SK-N-SH (cell line): ENCODE measurements around the gene EFCC1. TPM values are rescaled to one million over a fixed set of nuclear protein-coding genes. Genes with fewer than 3 reads are reported as not detected.

Experiments
- CTCF ChIA-PET: fragments of 300-600, 350-600 bp; formaldehyde crosslinking; extraction: SDS; loops from one replicate; lab custom pipeline; 2021; lab: Yijun Ruan, JAX
- POLR2A ChIA-PET: fragments of 350-600 bp; sonication (Branson Sonifier 250); formaldehyde crosslinking; extraction: SDS; loops from one replicate; lab custom pipeline; 2020; ENCODE audit warnings: antibody characterized with exemption, inconsistent platforms; lab: Yijun Ruan, JAX
- DNase-seq: peaks from one replicate; pipeline ENCODE4 v3.0.0; 2012
- H2AFZ ChIP-seq: fragments of 200-600 bp; sonication (generic); 2 replicates; pipeline ENCODE4 v1.8.1; 2016; ENCODE audit warnings: antibody characterized with exemption, mild to moderate bottlenecking, low read depth
- H3F3A ChIP-seq: fragments of 200-600 bp; sonication (generic); replicated peaks from 2 replicates; pipeline ENCODE3; 2016; ENCODE audit warnings: antibody characterized with exemption, mild to moderate bottlenecking; ENCODE audit not compliant: insufficient read depth
- H3K27ac ChIP-seq, 2 experiments: fragments of 200-500 bp in 1 of 2; fragments of 200-600 bp in 1 of 2; sonication (Bioruptor generic) in 1 of 2; sonication (generic), shearing (Covaris generic) in 1 of 2; 2 replicates each; pipeline versions ENCODE4 v1.5.1 to v1.6.1; 2014 to 2016; ENCODE audit warnings: low read depth in 2 of 2, inconsistent platforms in 1 of 2, low read length in 1 of 2, mild to moderate bottlenecking in 1 of 2, mixed read lengths in 1 of 2
- H3K27me3 ChIP-seq: fragments of 200-600 bp; sonication (generic), shearing (Covaris generic); 2 replicates; pipeline ENCODE4 v1.6.1; 2016; ENCODE audit warnings: mixed run types; ENCODE audit not compliant: insufficient read depth
- H3K36me3 ChIP-seq, 2 experiments: fragments of 200-500 bp in 1 of 2; fragments of 200-600 bp in 1 of 2; sonication (Bioruptor generic) in 1 of 2; sonication (generic) in 1 of 2; replicated peaks in 1 of 2; 2 replicates each; pipeline versions ENCODE3 to v1.5.1; 2014 to 2016; ENCODE audit warnings: low read length in 1 of 2, mild to moderate bottlenecking in 1 of 2; ENCODE audit not compliant: insufficient read depth in 2 of 2, control insufficient read depth in 1 of 2
- H3K4me1 ChIP-seq, 2 experiments: fragments of 200-500 bp in 1 of 2; fragments of 200-600 bp in 1 of 2; sonication (Bioruptor generic) in 1 of 2; sonication (generic), shearing (Covaris generic) in 1 of 2; 2 replicates each; pipeline versions ENCODE4 v1.5.1 to v1.6.1; 2014 to 2016; ENCODE audit warnings: low read depth in 1 of 2, low read length in 1 of 2, mixed run types in 1 of 2; ENCODE audit not compliant: insufficient read depth in 2 of 2, control insufficient read depth in 1 of 2
- H3K4me2 ChIP-seq: fragments of 200-600 bp; sonication (generic), shearing (Covaris generic); 2 replicates; pipeline ENCODE4 v1.6.1; 2017; ENCODE audit warnings: mixed run types
- H3K4me3 ChIP-seq, 2 experiments: fragments of 200-500 bp in 1 of 2; fragments of 200-600 bp in 1 of 2; sonication (Bioruptor generic) in 1 of 2; sonication (generic), shearing (Covaris generic) in 1 of 2; 2 replicates each; pipeline versions ENCODE4 v1.5.1 to v1.8.1; 2014 to 2016; ENCODE audit warnings: low read depth in 2 of 2, inconsistent platforms in 1 of 2, low read length in 1 of 2, mild to moderate bottlenecking in 1 of 2, mixed read lengths in 1 of 2, moderate library complexity in 1 of 2
- H3K79me2 ChIP-seq: fragments of 200-600 bp; sonication (generic); 2 replicates; pipeline ENCODE4 v1.8.1; 2017; ENCODE audit warnings: mild to moderate bottlenecking; ENCODE audit not compliant: insufficient read depth
- H3K9ac ChIP-seq: fragments of 200-600 bp; sonication (generic); 2 replicates; pipeline ENCODE4 v1.6.1; 2017; ENCODE audit warnings: mixed run types
- H3K9me2 ChIP-seq: fragments of 200-600 bp; sonication (generic); 2 replicates; pipeline ENCODE4 v1.6.1; 2017; ENCODE audit warnings: mixed run types
- H3K9me3 ChIP-seq: fragments of 200-600 bp; sonication (generic); 2 replicates; pipeline ENCODE4 v1.6.1; 2017; ENCODE audit warnings: mixed run types, mild to moderate bottlenecking, moderate library complexity
- H4K20me1 ChIP-seq: fragments of 200-600 bp; sonication (generic); 2 replicates; pipeline ENCODE4 v1.6.1; 2017; ENCODE audit warnings: mild to moderate bottlenecking, mixed run types; ENCODE audit not compliant: insufficient read depth
- CHD2 ChIP-seq: fragments of 150-350 bp; IDR thresholded peaks from 2 replicates; pipeline ENCODE4 v1.6.1; 2018; ENCODE audit warnings: low read length; ENCODE audit not compliant: partially characterized antibody
- ELF1 ChIP-seq: IDR thresholded peaks from 2 replicates; pipeline ENCODE4 v1.4.0; 2012
- EP300 ChIP-seq, 2 experiments: IDR thresholded peaks; 2 replicates each; pipeline versions ENCODE4 v1.4.0 to v1.6.1; 2012; ENCODE audit warnings: borderline replicate concordance in 1 of 2, low read depth in 1 of 2, low read length in 1 of 2
- FOSL2 ChIP-seq: IDR thresholded peaks from 2 replicates; pipeline ENCODE4 v1.4.0; 2012; ENCODE audit warnings: low read depth, mild to moderate bottlenecking, moderate library complexity, borderline replicate concordance
- GABPA ChIP-seq: IDR thresholded peaks from 2 replicates; pipeline ENCODE4 v1.4.0; 2012; ENCODE audit warnings: low read depth, mild to moderate bottlenecking
- MEF2A ChIP-seq: IDR thresholded peaks from 2 replicates; pipeline ENCODE4 v1.4.0; 2012; ENCODE audit warnings: low read depth, borderline replicate concordance
- MXI1 ChIP-seq: IDR thresholded peaks from 2 replicates; pipeline ENCODE4 v1.6.1; 2012; ENCODE audit warnings: mild to moderate bottlenecking, low read depth, low read length, improper control_type of control experiment
- NFIC ChIP-seq: IDR thresholded peaks from 2 replicates; pipeline ENCODE4 v1.4.0; 2012; ENCODE audit warnings: borderline replicate concordance
- POLR2AphosphoS5 ChIP-seq: IDR thresholded peaks from 2 replicates; pipeline ENCODE4 v1.6.1; 2012; ENCODE audit warnings: low read depth, low read length
- RCOR1 ChIP-seq: fragments of 150-350 bp; IDR thresholded peaks from 2 replicates; pipeline ENCODE4 v1.6.1; 2017; ENCODE audit warnings: antibody characterized with exemption, low read length
- SMC3 ChIP-seq: IDR thresholded peaks from 2 replicates; pipeline ENCODE4 v1.6.1; 2012; ENCODE audit warnings: low read depth, low read length, improper control_type of control experiment
- WGBS: methylation state at CpG from one replicate; pipeline ENCODE4 v1.1.6; 2017; ENCODE audit warnings: low lambda C conversion rate; 5-methylcytosine and 5-hydroxymethylcytosine counted together
- polyA plus RNA-seq, 3 experiments: library from polyadenylated mRNA; depleted of rRNA; stranded (reverse); fragments of >200 nt; gene quantifications; 2 replicates each; pipeline ENCODE4 v1.2.3, GENCODE V29; 2012
- TF ChIP-seq, protein P1 (sequence below): IDR thresholded peaks from 2 replicates; pipeline ENCODE4; 2012
- TF ChIP-seq, protein P2 (sequence below): IDR thresholded peaks from 2 replicates; pipeline ENCODE4 v1.4.0; 2012; ENCODE audit warnings: low read depth
- TF ChIP-seq, protein P3 (sequence below): fragments of 150-350 bp; IDR thresholded peaks from 2 replicates; pipeline ENCODE4 v1.6.1; 2016; ENCODE audit warnings: mild to moderate bottlenecking, low read depth, low read length
- TF ChIP-seq, protein P4 (sequence below): fragments of 150-350 bp; IDR thresholded peaks from 2 replicates; pipeline ENCODE4 v1.6.1; 2017; ENCODE audit warnings: antibody characterized with exemption, low read length, low read depth, borderline replicate concordance
- TF ChIP-seq, protein P5 (sequence below): IDR thresholded peaks from 2 replicates; pipeline ENCODE4 v1.4.0; 2012; ENCODE audit warnings: low read depth, borderline replicate concordance
- TF ChIP-seq, protein P6 (sequence below): IDR thresholded peaks from 2 replicates; pipeline ENCODE4 v1.4.0; 2012; ENCODE audit warnings: low read depth, borderline replicate concordance

EFCC1 gene
- polyA plus RNA-seq, 1 of the 3 experiments (the other 2 are of a cell fraction) = not detected

DNA sequence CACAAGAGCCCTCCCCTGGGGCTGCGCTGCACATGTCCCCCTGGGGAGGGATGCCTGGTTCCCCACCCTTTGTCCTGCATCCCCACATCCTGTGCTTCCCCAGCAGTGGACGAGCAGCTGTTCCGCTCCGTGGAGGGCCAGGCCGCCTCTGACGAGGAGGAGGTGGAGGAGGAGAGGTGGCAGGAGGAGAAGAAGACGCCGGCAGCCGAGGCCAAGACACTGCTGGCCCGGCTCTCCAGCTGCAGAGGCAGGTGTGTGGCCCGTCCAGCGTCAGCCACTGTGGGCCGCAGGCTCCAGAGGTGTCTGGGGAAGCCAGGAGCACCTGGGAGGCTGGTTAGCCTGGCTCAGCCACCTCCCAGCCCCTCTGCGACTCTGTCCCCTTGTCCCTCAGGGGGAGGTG lies 31.6 kb downstream of the EFCC1 start:
- Histone ChIP-seq H3K4me2 (no peak overlapping the region), H3K79me2 (no peaks in the 10 kb centered on the region), H3K36me3 (no peaks in the 10 kb centered on the region), H3K4me1 (no peaks in the 10 kb centered on the region), H3K27ac (no peak overlapping the region), H3F3A (peaks cover 4% of the 10 kb centered on the region), H3K9ac (no peak overlapping the region), H2AFZ (no peak overlapping the region), H4K20me1 (no peaks in the 10 kb centered on the region), H3K4me3 (no peak overlapping the region), H3K9me2 (no peaks in the 10 kb centered on the region), H3K27me3 (no peaks in the 10 kb centered on the region), H3K9me3 (no peaks in the 10 kb centered on the region)
- TF ChIP-seq, protein P1, sequence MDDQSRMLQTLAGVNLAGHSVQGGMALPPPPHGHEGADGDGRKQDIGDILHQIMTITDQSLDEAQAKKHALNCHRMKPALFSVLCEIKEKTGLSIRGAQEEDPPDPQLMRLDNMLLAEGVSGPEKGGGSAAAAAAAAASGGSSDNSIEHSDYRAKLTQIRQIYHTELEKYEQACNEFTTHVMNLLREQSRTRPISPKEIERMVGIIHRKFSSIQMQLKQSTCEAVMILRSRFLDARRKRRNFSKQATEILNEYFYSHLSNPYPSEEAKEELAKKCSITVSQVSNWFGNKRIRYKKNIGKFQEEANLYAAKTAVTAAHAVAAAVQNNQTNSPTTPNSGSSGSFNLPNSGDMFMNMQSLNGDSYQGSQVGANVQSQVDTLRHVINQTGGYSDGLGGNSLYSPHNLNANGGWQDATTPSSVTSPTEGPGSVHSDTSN = no peak
- TF ChIP-seq CHD2 (no peak), SMC3 (no peak), RCOR1 (no peak), NFIC (no peak), FOSL2 (no peak), MEF2A (no peak), ELF1 (no peak), EP300 (IDR thresholded peaks at IDR 0.05; ENCODE audit: borderline replicate concordance in 1 of 2, low read depth in 1 of 2, low read length in 1 of 2) (no peak), POLR2AphosphoS5 (no peak), MXI1 (no peak), GABPA (no peak)
- TF ChIP-seq, protein P2, sequence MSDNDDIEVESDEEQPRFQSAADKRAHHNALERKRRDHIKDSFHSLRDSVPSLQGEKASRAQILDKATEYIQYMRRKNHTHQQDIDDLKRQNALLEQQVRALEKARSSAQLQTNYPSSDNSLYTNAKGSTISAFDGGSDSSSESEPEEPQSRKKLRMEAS = no peak
- TF ChIP-seq, protein P3, sequence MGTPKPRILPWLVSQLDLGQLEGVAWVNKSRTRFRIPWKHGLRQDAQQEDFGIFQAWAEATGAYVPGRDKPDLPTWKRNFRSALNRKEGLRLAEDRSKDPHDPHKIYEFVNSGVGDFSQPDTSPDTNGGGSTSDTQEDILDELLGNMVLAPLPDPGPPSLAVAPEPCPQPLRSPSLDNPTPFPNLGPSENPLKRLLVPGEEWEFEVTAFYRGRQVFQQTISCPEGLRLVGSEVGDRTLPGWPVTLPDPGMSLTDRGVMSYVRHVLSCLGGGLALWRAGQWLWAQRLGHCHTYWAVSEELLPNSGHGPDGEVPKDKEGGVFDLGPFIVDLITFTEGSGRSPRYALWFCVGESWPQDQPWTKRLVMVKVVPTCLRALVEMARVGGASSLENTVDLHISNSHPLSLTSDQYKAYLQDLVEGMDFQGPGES = no peak
- TF ChIP-seq, protein P4, sequence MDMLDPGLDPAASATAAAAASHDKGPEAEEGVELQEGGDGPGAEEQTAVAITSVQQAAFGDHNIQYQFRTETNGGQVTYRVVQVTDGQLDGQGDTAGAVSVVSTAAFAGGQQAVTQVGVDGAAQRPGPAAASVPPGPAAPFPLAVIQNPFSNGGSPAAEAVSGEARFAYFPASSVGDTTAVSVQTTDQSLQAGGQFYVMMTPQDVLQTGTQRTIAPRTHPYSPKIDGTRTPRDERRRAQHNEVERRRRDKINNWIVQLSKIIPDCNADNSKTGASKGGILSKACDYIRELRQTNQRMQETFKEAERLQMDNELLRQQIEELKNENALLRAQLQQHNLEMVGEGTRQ = no peak
- TF ChIP-seq, protein P5, sequence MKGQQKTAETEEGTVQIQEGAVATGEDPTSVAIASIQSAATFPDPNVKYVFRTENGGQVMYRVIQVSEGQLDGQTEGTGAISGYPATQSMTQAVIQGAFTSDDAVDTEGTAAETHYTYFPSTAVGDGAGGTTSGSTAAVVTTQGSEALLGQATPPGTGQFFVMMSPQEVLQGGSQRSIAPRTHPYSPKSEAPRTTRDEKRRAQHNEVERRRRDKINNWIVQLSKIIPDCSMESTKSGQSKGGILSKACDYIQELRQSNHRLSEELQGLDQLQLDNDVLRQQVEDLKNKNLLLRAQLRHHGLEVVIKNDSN = no peak
- TF ChIP-seq, protein P6, sequence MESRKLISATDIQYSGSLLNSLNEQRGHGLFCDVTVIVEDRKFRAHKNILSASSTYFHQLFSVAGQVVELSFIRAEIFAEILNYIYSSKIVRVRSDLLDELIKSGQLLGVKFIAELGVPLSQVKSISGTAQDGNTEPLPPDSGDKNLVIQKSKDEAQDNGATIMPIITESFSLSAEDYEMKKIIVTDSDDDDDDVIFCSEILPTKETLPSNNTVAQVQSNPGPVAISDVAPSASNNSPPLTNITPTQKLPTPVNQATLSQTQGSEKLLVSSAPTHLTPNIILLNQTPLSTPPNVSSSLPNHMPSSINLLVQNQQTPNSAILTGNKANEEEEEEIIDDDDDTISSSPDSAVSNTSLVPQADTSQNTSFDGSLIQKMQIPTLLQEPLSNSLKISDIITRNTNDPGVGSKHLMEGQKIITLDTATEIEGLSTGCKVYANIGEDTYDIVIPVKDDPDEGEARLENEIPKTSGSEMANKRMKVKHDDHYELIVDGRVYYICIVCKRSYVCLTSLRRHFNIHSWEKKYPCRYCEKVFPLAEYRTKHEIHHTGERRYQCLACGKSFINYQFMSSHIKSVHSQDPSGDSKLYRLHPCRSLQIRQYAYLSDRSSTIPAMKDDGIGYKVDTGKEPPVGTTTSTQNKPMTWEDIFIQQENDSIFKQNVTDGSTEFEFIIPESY = no peak
- 85% methylated on average over 11 of the region's 14 CpGs for WGBS
- CTCF ChIA-PET = interaction anchor here (1.5 to 3.7 kb wide), 2 partner anchors 19 to 21 kb away, joined by 4 to 18 read pairs; no protein-coding TSS in a partner anchor
- POLR2A ChIA-PET = no interaction called here
- DNase-seq = no peak
